ENCODE data around the gene ZBTB6. TPM values are rescaled to one million over a fixed set of nuclear protein-coding genes. Genes with fewer than 3 reads are reported as not detected.

Gene ZBTB6
- total and polyA plus RNA-seq, 2 of the 8 experiments (the other 6 are each of a cell fraction or from before 2014, with no cell fraction given), result 2.0 to 10.0 TPM

DNA sequence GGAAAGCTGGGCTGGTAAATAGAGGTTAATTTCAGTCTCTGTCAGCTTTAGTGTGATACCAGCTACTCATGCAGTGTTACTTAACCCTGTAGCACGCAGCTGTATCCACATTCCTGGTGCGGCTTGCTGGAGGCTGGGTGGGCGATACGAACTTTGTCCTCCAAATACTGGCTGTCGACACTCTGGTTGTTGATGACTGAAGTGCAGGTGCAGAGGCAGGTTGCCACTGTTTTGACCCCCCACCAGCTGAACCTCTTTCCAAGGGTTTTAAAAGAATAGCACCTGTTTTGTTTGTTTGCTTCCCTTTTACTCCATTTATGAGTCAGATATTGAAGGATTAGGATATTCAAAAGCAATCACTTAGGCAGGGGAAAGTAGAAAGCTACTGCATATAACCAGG is 23.3 kb upstream of the ZBTB6 start:
- H4K91ac ChIP-seq (replicated peaks; ENCODE audit: insufficient read length, low read length), result no peak overlapping the region
- H3K27ac ChIP-seq (ENCODE audit: low read depth, low read length), result no peak overlapping the region
- no peak overlapping the region for H2AFZ ChIP-seq (ENCODE audit: low read length)
- H4K5ac ChIP-seq (ENCODE audit: insufficient read length, low read depth, low read length), result no peak overlapping the region
- H3K4me1 ChIP-seq (replicated peaks in 1 of 4; ENCODE audit: control insufficient read depth in 3 of 4, insufficient read depth in 4 of 4, low read length in 3 of 4), result peaks cover 0 to 3% (median 1%) of the 10 kb centered on the region in 4 experiments; a peak in 2 of 7 replicates
- FAIRE-seq (no peak), DNase-seq (ENCODE audit: low read depth in 1 of 2, low spot score in 2 of 2) (no peak)
- H3K56ac ChIP-seq (replicated peaks; ENCODE audit: insufficient read length, low read depth, low read length), result no peak overlapping the region
- no peak overlapping the region for H2BK120ac ChIP-seq (replicated peaks; ENCODE audit: low read depth, low read length)
- CTCF ChIA-PET (ENCODE audit: partially characterized antibody), result no interaction called here
- H3K4me3 ChIP-seq (ENCODE audit: extremely low read depth in 1 of 4, insufficient read depth in 2 of 4, low read depth in 3 of 4, low read length in 4 of 4), result no peak overlapping the region
- no peak overlapping the region for H2BK5ac ChIP-seq (ENCODE audit: low read depth, low read length)
- H3K23ac ChIP-seq (ENCODE audit: insufficient read length), result no peak overlapping the region
- H3K79me1 ChIP-seq (ENCODE audit: low read depth, low read length), result 0 out of 2 replicates have a peak, but pooled peaks cover 3% of the 10 kb centered on the region
- H3K9ac ChIP-seq (replicated peaks in 1 of 4; ENCODE audit: extremely low read depth in 1 of 4, low read depth in 3 of 4, low read length in 3 of 4), result no peak overlapping the region
- H3K18ac ChIP-seq (ENCODE audit: extremely low read depth, low read length), result no peak overlapping the region
- no peak overlapping the region for H2BK12ac ChIP-seq (ENCODE audit: low read depth, low read length)
- H2AK5ac ChIP-seq (ENCODE audit: low read depth, low read length), result no peak overlapping the region
- no peak overlapping the region for H3K14ac ChIP-seq (ENCODE audit: insufficient read length)
- no peak overlapping the region for H2BK20ac ChIP-seq (ENCODE audit: low read length)
- no peaks in the 10 kb centered on the region for H3K9me3 ChIP-seq (ENCODE audit: insufficient read depth in 2 of 2, low read depth in 1 of 2, low read length in 1 of 2)
- no peak overlapping the region for H3K4ac ChIP-seq (replicated peaks; ENCODE audit: insufficient read length, low read depth, low read length)
- H3K79me2 ChIP-seq (ENCODE audit: control insufficient read depth in 1 of 2, insufficient read depth in 2 of 2, low read length in 2 of 2), result peaks cover 4 to 48% of the 10 kb centered on the region in 2 experiments
- peaks cover 8 to 15% (median 9%) of the 10 kb centered on the region in 4 experiments; a peak in 7 of 8 replicates for H3K36me3 ChIP-seq (ENCODE audit: control insufficient read depth in 2 of 4, insufficient read depth in 4 of 4, low read length in 3 of 4)
- no peak overlapping the region for H2BK15ac ChIP-seq (ENCODE audit: low read length)
- POLR2A ChIA-PET (ENCODE audit: partially characterized antibody), result interaction anchor here (2.1 kb wide), 1 partner anchor 23 kb away, joined by 6 read pairs; the partner anchor contains the start of gene ZBTB6
- peaks cover 9% of the 10 kb centered on the region for H3K23me2 ChIP-seq (ENCODE audit: low read depth, low read length)
- H4K8ac ChIP-seq (ENCODE audit: extremely low read depth, insufficient read depth, low read length), result no peak overlapping the region
- TF ChIP-seq TAF1 (IDR thresholded peaks at IDR 0.05; ENCODE audit: low read depth, low read length), result no peak
- TF ChIP-seq, protein P1, sequence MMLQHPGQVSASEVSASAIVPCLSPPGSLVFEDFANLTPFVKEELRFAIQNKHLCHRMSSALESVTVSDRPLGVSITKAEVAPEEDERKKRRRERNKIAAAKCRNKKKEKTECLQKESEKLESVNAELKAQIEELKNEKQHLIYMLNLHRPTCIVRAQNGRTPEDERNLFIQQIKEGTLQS (IDR thresholded peaks at IDR 0.05; ENCODE audit: insufficient read depth, low read depth, low read length), result no peak
- no peak for TF ChIP-seq NANOG (IDR thresholded peaks at IDR 0.05; ENCODE audit: insufficient read depth, low read depth, low read length, poor library complexity, severe bottlenecking)
- TF ChIP-seq RBBP5 (IDR thresholded peaks at IDR 0.05; ENCODE audit: borderline replicate concordance, low read depth, low read length), result no peak
- peaks cover under 1 to 4% of the 10 kb centered on the region in 2 experiments for H4K20me1 ChIP-seq (replicated peaks in 1 of 2; ENCODE audit: control insufficient read depth in 1 of 2, insufficient read depth in 2 of 2, low read length in 2 of 2)
- no peak overlapping the region for H3K4me2 ChIP-seq (ENCODE audit: insufficient read depth in 1 of 2, low read depth in 2 of 2, low read length in 2 of 2)
- WGBS, 2 experiments (ENCODE audit: extremely low coverage in 1 of 2, insufficient coverage in 1 of 2, insufficient read length in 1 of 2, insufficient replicate concordance in 2 of 2, low coverage in 1 of 2, low lambda C conversion rate in 2 of 2, missing lambda C conversion rate in 1 of 2), result 98% methylated on average over 5 of the region's 5 CpGs; no CpG with 5 or more reads in 1 of the 2 experiments
- H3K27me3 ChIP-seq (replicated peaks in 1 of 4; ENCODE audit: control insufficient read depth in 3 of 4, extremely low read depth in 1 of 4, insufficient read depth in 3 of 4, low read length in 3 of 4), result no peaks in the 10 kb centered on the region

Data from H1 (cell line).